OCI-LY3 (cell line): Measurements from ENCODE around the gene MIDN.

Experiments used
- H2AFZ ChIP-seq: fragments of 200-600, 300-600 bp; shearing (Covaris generic); 2 replicates; pipeline ENCODE4 v1.6.0; 2014; ENCODE audit warnings: antibody characterized with exemption, low read depth, low read length
- H3K27ac ChIP-seq: fragments of 200-600, 300-600 bp; sonication (generic); 2 replicates; pipeline ENCODE4 v1.5.1; 2014; ENCODE audit warnings: mild to moderate bottlenecking, low read length, moderate library complexity, mixed read lengths
- H3K27me3 ChIP-seq: fragments of 200-600, 300-600 bp; sonication (generic); 2 replicates; pipeline ENCODE4 v1.6.1; 2014; ENCODE audit warnings: low read depth, low read length, mixed read lengths
- H3K36me3 ChIP-seq: fragments of 200-600, 300-600 bp; sonication (generic); replicated peaks from 2 replicates; pipeline ENCODE3; 2014; ENCODE audit warnings: low read depth, low read length, mixed read lengths
- H3K4me1 ChIP-seq: fragments of 300-600, 200-600 bp; sonication (generic); 2 replicates; pipeline ENCODE4 v1.6.1; 2014; ENCODE audit warnings: low read length, mixed read lengths
- H3K4me2 ChIP-seq: fragments of 200-600, 300-600 bp; sonication (generic); 2 replicates; pipeline ENCODE4 v1.6.1; 2014; ENCODE audit warnings: low read length, mixed read lengths
- H3K4me3 ChIP-seq: fragments of 300-600, 200-600 bp; sonication (generic); 2 replicates; pipeline ENCODE4 v1.5.1; 2014; ENCODE audit warnings: antibody characterized with exemption, mild to moderate bottlenecking, low read length, moderate library complexity
- H3K79me2 ChIP-seq: fragments of 300-600, 200-600 bp; shearing (Covaris generic); 2 replicates; pipeline ENCODE4 v1.6.1; 2014; ENCODE audit warnings: mild to moderate bottlenecking, low read length, mixed read lengths
- H3K9ac ChIP-seq: fragments of 300-600, 200-600 bp; shearing (Covaris generic); 2 replicates; pipeline ENCODE4 v1.6.0; 2014; ENCODE audit warnings: mild to moderate bottlenecking, low read length, moderate library complexity
- H3K9me3 ChIP-seq: fragments of 200-600, 300-600 bp; shearing (Covaris generic); 2 replicates; pipeline ENCODE4 v1.6.1; 2014; ENCODE audit warnings: low read length, mixed read lengths; ENCODE audit not compliant: insufficient read depth
- H4K20me1 ChIP-seq: fragments of 200-600, 300-600 bp; sonication (generic); 2 replicates; pipeline ENCODE4 v1.6.1; 2016; ENCODE audit warnings: low read length, mixed read lengths; ENCODE audit not compliant: insufficient read depth
- EZH2phosphoT487 ChIP-seq: fragments of 200-600 bp; shearing (Covaris generic); IDR thresholded peaks from 2 replicates; pipeline ENCODE4 v1.6.1; 2018; ENCODE audit warnings: antibody characterized with exemption, mixed run types, low read depth
- TF ChIP-seq, protein P1 (sequence below): fragments of 200-600, 300-600 bp; sonication (generic); IDR thresholded peaks from 2 replicates; pipeline ENCODE4 v1.5.1; 2014; ENCODE audit warnings: antibody characterized with exemption, low read length, low read depth

MIDN gene

DNA sequence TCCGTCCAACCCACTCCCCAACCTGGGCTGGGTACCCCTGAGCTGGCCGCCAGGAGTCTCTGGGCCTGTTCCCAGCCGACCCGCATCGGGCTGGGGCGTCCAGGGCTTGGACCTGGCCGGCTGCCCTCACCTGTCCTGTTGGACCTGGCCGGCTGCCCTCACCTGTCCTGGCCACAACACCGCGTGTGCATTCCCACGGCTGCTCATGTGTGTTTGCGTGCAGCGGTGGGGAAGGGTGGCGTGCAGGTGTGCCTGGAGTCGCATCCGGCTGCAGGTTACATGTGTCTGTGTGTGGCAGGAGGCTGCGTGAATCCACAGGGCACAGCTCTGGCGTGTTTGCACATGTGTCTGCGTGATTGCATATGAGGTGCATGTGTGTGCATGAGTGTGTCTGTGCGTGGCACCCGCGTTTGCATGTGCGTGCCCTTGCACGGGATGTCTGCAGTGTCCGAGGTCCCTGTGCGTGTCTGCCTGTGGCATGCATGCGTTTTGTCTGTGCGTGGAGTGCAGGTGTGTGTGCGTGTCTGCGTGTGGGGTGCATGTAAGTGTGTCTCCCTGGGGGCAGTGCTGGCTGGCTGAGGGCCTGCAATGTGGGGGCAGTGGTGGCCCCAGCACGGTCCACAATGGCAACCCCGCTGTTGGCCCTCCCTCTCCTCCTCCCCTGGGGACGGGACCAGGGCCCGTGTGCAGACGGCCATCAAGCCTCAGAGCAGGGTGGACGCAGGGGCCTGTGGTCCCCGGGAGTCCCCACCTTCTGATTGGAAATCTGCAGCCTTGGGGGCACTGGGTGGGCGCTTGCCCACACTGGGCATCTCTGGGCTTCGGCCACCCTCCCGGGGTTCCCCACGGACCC lies 40.7 kb downstream of the MIDN start:
- no peak overlapping the region for H3K9ac ChIP-seq
- peaks cover 26% of the 10 kb centered on the region for H3K27me3 ChIP-seq
- H3K9me3 ChIP-seq: no peaks in the 10 kb centered on the region
- H3K36me3 ChIP-seq: no peaks in the 10 kb centered on the region
- H3K4me2 ChIP-seq: peak overlapping the region; percentile 94
- H3K4me3 ChIP-seq: no peak overlapping the region
- no peaks in the 10 kb centered on the region for H4K20me1 ChIP-seq
- no peak overlapping the region for H3K27ac ChIP-seq
- no peaks in the 10 kb centered on the region for H3K79me2 ChIP-seq
- H2AFZ ChIP-seq: no peak overlapping the region; the same call in 1 of the 2 replicates
- TF ChIP-seq, protein P1, sequence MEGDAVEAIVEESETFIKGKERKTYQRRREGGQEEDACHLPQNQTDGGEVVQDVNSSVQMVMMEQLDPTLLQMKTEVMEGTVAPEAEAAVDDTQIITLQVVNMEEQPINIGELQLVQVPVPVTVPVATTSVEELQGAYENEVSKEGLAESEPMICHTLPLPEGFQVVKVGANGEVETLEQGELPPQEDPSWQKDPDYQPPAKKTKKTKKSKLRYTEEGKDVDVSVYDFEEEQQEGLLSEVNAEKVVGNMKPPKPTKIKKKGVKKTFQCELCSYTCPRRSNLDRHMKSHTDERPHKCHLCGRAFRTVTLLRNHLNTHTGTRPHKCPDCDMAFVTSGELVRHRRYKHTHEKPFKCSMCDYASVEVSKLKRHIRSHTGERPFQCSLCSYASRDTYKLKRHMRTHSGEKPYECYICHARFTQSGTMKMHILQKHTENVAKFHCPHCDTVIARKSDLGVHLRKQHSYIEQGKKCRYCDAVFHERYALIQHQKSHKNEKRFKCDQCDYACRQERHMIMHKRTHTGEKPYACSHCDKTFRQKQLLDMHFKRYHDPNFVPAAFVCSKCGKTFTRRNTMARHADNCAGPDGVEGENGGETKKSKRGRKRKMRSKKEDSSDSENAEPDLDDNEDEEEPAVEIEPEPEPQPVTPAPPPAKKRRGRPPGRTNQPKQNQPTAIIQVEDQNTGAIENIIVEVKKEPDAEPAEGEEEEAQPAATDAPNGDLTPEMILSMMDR: no peak
- TF ChIP-seq EZH2phosphoT487: no peak
- H3K4me1 ChIP-seq: peaks cover 37% of the 10 kb centered on the region

DNA sequence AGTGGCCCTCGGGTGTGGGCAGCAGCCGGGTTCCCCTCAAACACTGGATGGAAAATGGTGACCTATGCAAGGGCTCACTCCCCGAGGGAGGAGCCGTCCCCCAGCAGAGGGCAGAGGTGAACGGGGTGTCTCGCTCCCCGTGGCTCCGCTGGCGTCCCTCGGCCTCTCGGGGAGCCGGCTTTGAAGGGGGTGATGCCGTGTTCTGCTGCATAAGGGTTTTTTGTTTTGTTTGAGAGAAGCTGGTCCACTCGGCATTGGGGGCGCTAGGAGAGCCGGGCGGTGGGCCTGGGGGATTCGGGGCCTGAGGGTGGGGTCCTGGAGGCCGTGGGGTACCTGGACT lies 41.3 kb downstream of the MIDN start:
- Histone ChIP-seq H3K4me3 (peak overlapping the region; percentile 74; the same call in 1 of the 2 replicates), H3K27me3 (peaks cover 29% of the 10 kb centered on the region), H3K9ac (no peak overlapping the region; the same call in 1 of the 2 replicates), H3K36me3 (no peaks in the 10 kb centered on the region), H4K20me1 (no peaks in the 10 kb centered on the region), H3K27ac (no peak overlapping the region), H3K79me2 (no peaks in the 10 kb centered on the region), H3K4me1 (peaks cover 37% of the 10 kb centered on the region), H3K4me2 (peak overlapping the region; percentile 94), H2AFZ (no peak overlapping the region; the same call in 1 of the 2 replicates), H3K9me3 (no peaks in the 10 kb centered on the region)
- TF ChIP-seq EZH2phosphoT487: no peak
- TF ChIP-seq, protein P1: peak; percentile 45

DNA sequence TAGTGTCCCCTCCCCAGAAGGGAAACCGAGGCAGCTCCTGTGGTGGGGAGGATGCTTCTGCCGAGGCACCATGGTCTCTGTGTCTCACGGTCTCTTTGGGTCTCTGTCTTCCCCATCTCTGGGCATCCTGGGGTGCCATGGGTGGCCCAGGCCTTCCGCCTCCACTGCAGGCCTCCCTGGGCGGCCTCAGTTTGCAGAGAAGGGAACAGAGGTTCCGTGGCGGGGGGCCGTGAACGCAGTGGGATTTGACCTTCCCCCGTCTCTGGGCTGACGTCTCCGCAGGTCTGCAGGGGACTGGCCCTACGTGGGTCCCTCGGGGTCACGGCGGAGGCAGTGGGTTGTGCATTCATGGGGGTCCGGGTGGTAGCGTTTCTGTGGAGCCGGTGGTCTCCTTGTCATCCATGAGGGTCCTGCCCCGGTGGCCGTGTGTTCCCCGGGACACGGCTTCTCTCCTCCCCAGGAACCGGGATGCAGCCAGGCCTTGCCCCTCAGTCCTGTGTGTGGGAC lies 41.9 kb downstream of the MIDN start:
- Histone ChIP-seq H2AFZ (0 out of 2 replicates have a peak overlapping the region, but pooled peaks have one; percentile 26), H3K27me3 (peaks cover 30% of the 10 kb centered on the region), H3K36me3 (no peaks in the 10 kb centered on the region), H3K4me1 (peaks cover 37% of the 10 kb centered on the region), H3K9me3 (no peaks in the 10 kb centered on the region), H3K4me2 (peak overlapping the region; percentile 94), H3K27ac (no peak overlapping the region), H3K4me3 (peak overlapping the region; percentile 74; the same call in 1 of the 2 replicates), H4K20me1 (no peaks in the 10 kb centered on the region), H3K79me2 (no peaks in the 10 kb centered on the region), H3K9ac (peak overlapping the region; percentile 12; the same call in 1 of the 2 replicates)
- no peak for TF ChIP-seq EZH2phosphoT487
- TF ChIP-seq, protein P1: no peak
